Activated naive CD8-positive, alpha-beta T cell treated with anti-CD3 and anti-CD28 coated beads for 36 hours (primary cell): ENCODE data around the gene PLEKHN1. TPM values are rescaled to one million over a fixed set of nuclear protein-coding genes. Genes with fewer than 3 reads are reported as not detected.

Source experiments
- DNase-seq: peaks from one replicate; pipeline ENCODE4 v3.0.0; 2021
- H3K27ac Mint-ChIP-seq: one replicate; pipeline ENCODE4 v1.8.0; 2022; ENCODE audit warnings: mild to moderate bottlenecking, moderate library complexity, mixed read lengths
- H3K27me3 Mint-ChIP-seq: one replicate; pipeline ENCODE4 v1.8.0; 2022; ENCODE audit warnings: mild to moderate bottlenecking, mixed read lengths
- H3K36me3 Mint-ChIP-seq: one replicate; pipeline ENCODE4 v1.8.0; 2021; ENCODE audit warnings: mild to moderate bottlenecking, mixed read lengths
- H3K4me1 Mint-ChIP-seq: one replicate; pipeline ENCODE4 v1.8.0; 2021; ENCODE audit warnings: mixed read lengths
- H3K4me3 Mint-ChIP-seq: one replicate; pipeline ENCODE4 v1.8.0; 2022; ENCODE audit warnings: mild to moderate bottlenecking, moderate library complexity, mixed read lengths
- H3K9me3 Mint-ChIP-seq: one replicate; pipeline ENCODE4 v1.8.0; 2022; ENCODE audit warnings: mixed read lengths
- total RNA-seq, 2 experiments: library from RNA; stranded (reverse); gene quantifications; one replicate each; pipeline ENCODE4 v1.2.3, GENCODE V29; 2021

Gene PLEKHN1
- total RNA-seq, 2 experiments from 2014 or later: 0.85 to 1.3 TPM

- DNase-seq: peak; percentile 29
- peak overlapping the region; percentile 99 for H3K4me3 Mint-ChIP-seq
- H3K4me1 Mint-ChIP-seq: peaks cover 15% of the 10 kb centered on the region
- H3K27ac Mint-ChIP-seq: peak overlapping the region; percentile 72
- no peaks in the 10 kb centered on the region for H3K9me3 Mint-ChIP-seq
- peaks cover 19% of the 10 kb centered on the region for H3K36me3 Mint-ChIP-seq
- no peaks in the 10 kb centered on the region for H3K27me3 Mint-ChIP-seq
Observed at GRCh38 chr1:959731-960362, 6.4 kb upstream of the PLEKHN1 start.

- peaks cover 15% of the 10 kb centered on the region for H3K4me1 Mint-ChIP-seq
- H3K36me3 Mint-ChIP-seq: peaks cover 14% of the 10 kb centered on the region
- H3K9me3 Mint-ChIP-seq: no peaks in the 10 kb centered on the region
- DNase-seq: peak; percentile 88
- peak within 1 kb of the TSS; percentile 72 for H3K27ac Mint-ChIP-seq
- no peaks in the 10 kb centered on the region for H3K27me3 Mint-ChIP-seq
- H3K4me3 Mint-ChIP-seq: peak within 1 kb of the TSS; percentile 99
Observed at GRCh38 chr1:960363-961131, 5.7 kb upstream of the PLEKHN1 start, which contains the start of gene KLHL17. Gene KLHL17 (plus strand): TSS chr1:960584. CDS start chr1:960694, 110 bp downstream.

GRCh38 chr1:961132-961669 lies 5.1 kb upstream of the PLEKHN1 start:
- Mint-ChIP-seq H3K27ac (no peak overlapping the region), H3K4me3 (peak overlapping the region; percentile 40), H3K4me1 (peaks cover 15% of the 10 kb centered on the region), H3K27me3 (no peaks in the 10 kb centered on the region), H3K36me3 (peaks cover 15% of the 10 kb centered on the region), H3K9me3 (no peaks in the 10 kb centered on the region)
- no peak for DNase-seq

- H3K27me3 Mint-ChIP-seq: no peaks in the 10 kb centered on the region
- DNase-seq: no peak
- peaks cover 10% of the 10 kb centered on the region for H3K36me3 Mint-ChIP-seq
- no peaks in the 10 kb centered on the region for H3K9me3 Mint-ChIP-seq
- H3K4me3 Mint-ChIP-seq: peak overlapping the region; percentile 58
- no peak overlapping the region for H3K27ac Mint-ChIP-seq
- peaks cover 13% of the 10 kb centered on the region for H3K4me1 Mint-ChIP-seq
Observed at GRCh38 chr1:962381-963300, 3.6 kb upstream of the PLEKHN1 start.

- no peak overlapping the region for H3K4me3 Mint-ChIP-seq
- peaks cover 8% of the 10 kb centered on the region for H3K36me3 Mint-ChIP-seq
- H3K27ac Mint-ChIP-seq: no peak overlapping the region
- peaks cover 8% of the 10 kb centered on the region for H3K4me1 Mint-ChIP-seq
- no peaks in the 10 kb centered on the region for H3K9me3 Mint-ChIP-seq
- no peak for DNase-seq
- H3K27me3 Mint-ChIP-seq: no peaks in the 10 kb centered on the region
Observed at GRCh38 chr1:963301-963651, 3.0 kb upstream of the PLEKHN1 start.

- Mint-ChIP-seq H3K36me3 (peaks cover 5% of the 10 kb centered on the region), H3K27ac (no peak overlapping the region), H3K27me3 (peaks cover 4% of the 10 kb centered on the region), H3K9me3 (no peaks in the 10 kb centered on the region), H3K4me3 (no peak overlapping the region), H3K4me1 (peaks cover 6% of the 10 kb centered on the region)
- DNase-seq: no peak
Observed at GRCh38 chr1:963746-964525, 2.3 kb upstream of the PLEKHN1 start.

GRCh38 chr1:964691-965525 lies 1.4 kb upstream of the PLEKHN1 start:
- Mint-ChIP-seq H3K27ac (no peak overlapping the region), H3K4me3 (no peak overlapping the region), H3K9me3 (no peaks in the 10 kb centered on the region), H3K36me3 (peaks cover 5% of the 10 kb centered on the region), H3K4me1 (peaks cover 6% of the 10 kb centered on the region), H3K27me3 (peaks cover 8% of the 10 kb centered on the region)
- DNase-seq: no peak

GRCh38 chr1:965526-966134 lies 652 bp upstream of the PLEKHN1 start:
- Mint-ChIP-seq H3K4me3 (peak overlapping the region; percentile 47), H3K27ac (peak overlapping the region; percentile 66), H3K36me3 (peaks cover 5% of the 10 kb centered on the region), H3K4me1 (peaks cover 6% of the 10 kb centered on the region), H3K27me3 (peaks cover 8% of the 10 kb centered on the region), H3K9me3 (no peaks in the 10 kb centered on the region)
- DNase-seq: no peak

GRCh38 chr1:966704-967300 lies 520 bp downstream of the PLEKHN1 start:
- Mint-ChIP-seq H3K27ac (peak overlapping the region; percentile 80), H3K4me1 (peaks cover 6% of the 10 kb centered on the region), H3K27me3 (peaks cover 12% of the 10 kb centered on the region), H3K36me3 (peaks cover 5% of the 10 kb centered on the region), H3K4me3 (peak overlapping the region; percentile 77), H3K9me3 (no peaks in the 10 kb centered on the region)
- DNase-seq: peak; percentile 86

GRCh38 chr1:967466-968343 lies 1.4 kb downstream of the PLEKHN1 start:
- H3K4me3 Mint-ChIP-seq: no peak overlapping the region
- no peak overlapping the region for H3K27ac Mint-ChIP-seq
- no peak for DNase-seq
- peaks cover 3% of the 10 kb centered on the region for H3K4me1 Mint-ChIP-seq
- H3K36me3 Mint-ChIP-seq: peaks cover 5% of the 10 kb centered on the region
- no peaks in the 10 kb centered on the region for H3K9me3 Mint-ChIP-seq
- H3K27me3 Mint-ChIP-seq: peaks cover 16% of the 10 kb centered on the region

GRCh38 chr1:969260-969855 lies 3.1 kb downstream of the PLEKHN1 start:
- H3K9me3 Mint-ChIP-seq: no peaks in the 10 kb centered on the region
- H3K36me3 Mint-ChIP-seq: peaks cover 2% of the 10 kb centered on the region
- no peak overlapping the region for H3K4me3 Mint-ChIP-seq
- H3K27ac Mint-ChIP-seq: no peak overlapping the region
- H3K4me1 Mint-ChIP-seq: peaks cover 3% of the 10 kb centered on the region
- no peak for DNase-seq
- H3K27me3 Mint-ChIP-seq: peaks cover 22% of the 10 kb centered on the region
